CD4-positive, alpha-beta T cell treated with Interleukin-15 for 4 hours (primary cell): ENCODE measurements around the gene CD68.
"Not testable (repeated sequence)": the region's sequence is repeated elsewhere in the genome, so short reads cannot be mapped to it uniquely, and the experiment has no call there.

Experiments used
- DNase-seq: peaks from one replicate; pipeline ENCODE4 v3.0.0-alpha.2; 2020; ENCODE audit warnings: low spot score

The CD68 gene

DNA sequence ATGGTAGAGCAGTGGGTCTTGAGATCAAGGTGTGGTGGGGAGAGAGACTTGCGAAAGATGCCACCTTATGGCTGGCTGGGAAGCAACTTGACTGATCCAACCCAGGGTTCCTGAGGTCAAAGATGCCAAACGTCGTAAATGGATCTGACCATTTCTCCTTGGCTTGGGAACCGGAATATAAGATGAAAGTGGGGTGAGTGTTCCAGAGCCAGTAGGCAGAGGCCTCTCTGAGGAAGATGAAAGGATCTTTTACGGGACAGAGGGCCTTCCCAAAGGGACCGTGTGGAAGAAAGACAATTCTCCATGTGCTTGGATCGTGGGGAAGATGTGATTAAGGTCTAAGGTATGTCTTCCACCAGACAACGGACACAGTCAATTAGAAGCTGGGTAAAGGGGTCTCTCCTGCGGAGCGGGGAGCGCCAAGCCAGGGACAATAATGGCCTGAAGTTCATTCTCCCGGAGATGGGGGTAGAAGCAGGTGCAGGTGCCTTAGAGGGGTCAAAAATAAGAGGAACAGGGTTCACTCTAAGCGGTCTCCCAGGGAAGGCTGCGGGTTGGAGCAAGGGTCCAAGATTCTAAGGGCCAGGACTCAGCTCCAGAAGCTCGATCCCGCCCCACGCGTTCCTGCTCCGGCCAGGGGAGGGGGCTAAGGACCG lies 34.5 kb downstream of the CD68 start:
- DNase-seq, result no peak

DNA sequence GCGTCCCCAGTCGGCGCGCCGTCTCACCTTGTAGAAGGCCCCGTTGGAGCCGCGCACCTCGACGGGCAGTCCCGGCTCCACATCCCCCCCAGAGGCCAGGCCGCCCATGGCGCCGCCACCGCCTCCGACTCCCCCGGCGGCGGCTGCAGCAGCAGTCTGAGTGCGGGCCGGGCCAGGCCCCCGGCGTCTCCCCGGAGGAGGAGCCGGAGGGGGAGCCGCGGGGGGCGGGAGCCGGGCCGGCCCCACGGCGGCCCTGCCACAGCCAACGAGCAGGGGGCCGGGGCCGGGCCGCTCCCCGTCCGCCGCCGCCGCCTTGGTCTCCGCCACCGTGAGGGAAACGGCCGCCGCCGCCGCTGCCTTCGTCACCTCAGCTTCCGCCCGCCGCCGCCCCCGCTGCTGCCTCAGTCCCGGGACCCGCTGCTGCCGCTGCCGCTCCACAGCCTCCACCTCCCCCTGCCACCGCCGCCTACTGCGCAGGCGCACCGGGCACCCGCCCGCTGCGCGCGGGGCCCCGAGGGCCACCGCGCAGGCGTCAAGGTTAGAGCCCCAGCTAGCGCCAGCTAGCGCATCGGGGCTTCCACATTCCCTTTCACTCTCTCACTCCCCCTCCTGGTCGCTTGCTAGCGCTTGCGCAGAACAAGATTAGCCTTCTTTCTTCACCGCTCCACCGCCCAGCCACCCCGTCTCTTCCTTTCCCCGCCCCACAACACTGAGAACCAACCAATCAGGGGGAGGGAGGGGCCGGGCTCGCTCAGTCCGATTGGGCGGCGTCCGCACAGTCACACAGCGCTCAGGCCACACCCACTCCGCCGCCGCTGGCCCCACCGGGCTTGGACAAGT lies 35.2 kb downstream of the CD68 start, which contains the start of gene FXR2:
Gene FXR2, minus strand, starts transcription at position 473 of the 840 bp plus-strand sequence. Its CDS starts 365 bp downstream, at position 108.
- DNase-seq, result peak; percentile 100

DNA sequence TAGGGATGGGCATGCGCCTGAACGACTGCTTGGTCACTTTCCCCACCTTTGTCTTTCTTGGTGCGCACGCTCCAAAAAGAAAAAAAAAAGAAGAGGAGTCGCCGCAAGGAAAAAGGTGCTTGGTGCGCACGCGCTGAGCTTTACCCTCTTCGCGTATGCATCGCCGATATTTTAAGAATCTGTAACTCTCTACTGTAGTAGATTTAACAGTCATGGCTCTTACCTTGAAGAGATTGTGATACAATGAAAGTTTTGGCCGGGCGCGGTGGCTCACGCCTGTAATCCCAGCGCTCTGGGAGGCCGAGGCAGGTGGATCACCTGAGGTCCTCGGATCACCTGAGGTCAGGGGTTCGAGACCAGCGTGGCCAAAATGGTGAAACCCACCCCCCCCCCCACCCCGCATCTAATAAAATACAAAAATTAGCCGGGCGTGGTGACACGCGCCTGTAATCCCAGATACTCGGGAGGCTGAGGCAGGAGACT lies 35.9 kb downstream of the CD68 start:
- DNase-seq, result no peak

DNA sequence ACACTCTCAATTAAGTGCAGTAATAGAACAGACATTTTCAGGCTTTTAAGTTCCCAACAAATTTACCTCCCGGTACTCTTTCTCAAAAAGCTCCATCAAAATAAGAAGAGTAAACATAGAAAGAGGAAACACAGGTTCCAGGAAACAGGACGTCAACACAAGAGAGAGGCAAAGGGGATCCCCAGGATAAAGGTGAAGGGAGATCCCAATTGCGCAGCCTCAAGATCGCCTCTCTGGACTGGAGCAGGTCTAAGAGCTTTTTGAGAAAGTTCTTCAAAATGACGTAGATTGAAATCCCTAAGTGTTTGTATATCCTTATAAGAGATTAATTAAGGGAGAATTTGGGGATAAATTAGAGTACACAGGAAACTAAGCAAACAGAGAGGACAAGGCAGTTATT lies 39.2 kb downstream of the CD68 start:
- DNase-seq, result no peak

DNA sequence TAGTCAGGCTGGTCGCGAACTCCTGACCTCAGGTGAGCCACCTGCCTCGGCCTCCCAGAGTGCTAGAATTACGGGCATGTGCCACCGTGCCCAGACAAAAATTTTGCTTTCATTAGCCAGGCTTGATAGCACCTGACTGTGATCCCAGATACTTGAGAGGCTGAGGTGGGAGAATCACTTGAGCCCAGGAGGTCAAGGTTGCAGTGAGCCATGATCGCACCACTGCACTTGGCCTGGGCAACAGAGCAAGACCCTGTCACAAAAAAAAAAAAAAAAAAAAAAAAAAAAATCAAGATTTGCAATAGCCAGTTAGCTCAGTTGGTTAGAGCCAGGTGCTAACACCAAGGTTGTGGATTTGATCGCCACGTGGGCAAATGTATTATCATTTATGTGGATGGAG lies 41.4 kb downstream of the CD68 start:
- no peak for DNase-seq

DNA sequence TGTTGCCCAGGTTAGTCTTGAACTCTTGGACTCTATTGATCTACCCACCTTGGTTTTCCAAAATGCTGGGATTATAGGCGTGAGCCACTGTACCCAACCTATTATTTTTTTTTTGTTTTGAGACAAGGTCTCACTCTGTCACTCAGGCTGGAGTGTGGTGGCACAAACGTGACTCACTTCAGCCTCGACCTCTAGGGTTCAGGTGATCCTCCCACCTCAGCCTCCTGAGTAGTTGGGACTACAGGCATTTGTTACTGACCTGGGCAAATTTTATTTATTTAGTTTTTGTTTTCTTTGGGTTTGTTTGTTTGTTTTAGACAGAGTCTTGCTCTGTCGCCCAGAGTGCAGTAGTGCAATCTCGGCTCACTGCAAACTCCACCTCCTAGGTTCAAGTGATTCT lies 44.2 kb downstream of the CD68 start:
- no peak for DNase-seq

DNA sequence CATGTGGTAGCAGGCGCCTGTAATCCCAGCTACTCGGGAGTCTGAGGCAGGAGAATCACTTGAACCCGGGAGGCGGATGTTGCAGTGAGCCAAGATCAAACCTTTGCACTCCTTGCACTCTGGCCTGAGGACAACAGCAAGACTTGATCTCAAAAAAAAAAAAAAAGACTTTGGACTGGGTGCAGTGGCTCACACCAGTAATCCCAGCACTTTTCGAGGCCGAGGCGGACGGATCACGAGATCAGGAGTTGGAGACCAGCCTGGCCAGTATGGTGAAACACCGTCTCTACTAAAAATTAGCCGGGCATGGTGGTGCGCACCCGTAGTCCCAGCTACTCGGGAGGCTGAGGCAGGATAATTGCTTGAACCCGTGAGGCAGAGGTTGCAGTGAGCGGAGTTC lies 46.3 kb downstream of the CD68 start:
- not testable (repeated sequence) for DNase-seq

DNA sequence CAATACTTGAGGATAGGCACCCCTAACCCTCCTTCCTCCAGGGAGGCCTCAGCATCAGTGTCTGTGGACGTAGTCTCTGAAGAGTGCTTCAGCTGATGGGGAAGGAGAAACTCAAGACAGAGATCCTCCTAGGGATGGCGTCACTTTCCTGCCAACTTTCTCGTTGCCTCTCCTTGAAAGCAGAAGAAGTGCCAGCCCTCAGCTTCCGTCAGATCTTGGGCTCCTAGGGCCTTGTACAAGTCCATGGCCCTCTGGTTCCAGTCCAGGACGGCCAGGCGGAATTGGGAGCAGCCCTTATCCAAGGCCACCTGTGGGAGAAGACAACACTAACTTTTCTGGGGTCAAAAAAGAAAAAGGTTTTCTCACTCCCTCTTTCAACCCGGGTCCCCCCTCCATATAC lies 46.9 kb downstream of the CD68 start:
- no peak for DNase-seq

DNA sequence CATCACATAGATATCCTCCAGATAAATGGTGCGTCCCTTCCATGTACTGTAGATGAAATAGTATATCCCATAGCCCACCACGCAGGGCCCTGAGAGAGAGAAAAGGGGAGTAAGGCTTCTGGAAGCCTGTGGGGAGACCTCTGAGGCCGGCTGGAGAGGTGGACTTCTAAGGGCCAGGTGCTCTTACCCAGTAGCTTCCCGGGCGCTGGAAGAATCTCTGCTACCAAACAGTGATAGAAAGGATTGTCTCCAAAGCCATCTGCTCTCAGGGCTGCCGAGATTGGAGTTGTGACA lies 47.5 kb downstream of the CD68 start:
- DNase-seq, result no peak

DNA sequence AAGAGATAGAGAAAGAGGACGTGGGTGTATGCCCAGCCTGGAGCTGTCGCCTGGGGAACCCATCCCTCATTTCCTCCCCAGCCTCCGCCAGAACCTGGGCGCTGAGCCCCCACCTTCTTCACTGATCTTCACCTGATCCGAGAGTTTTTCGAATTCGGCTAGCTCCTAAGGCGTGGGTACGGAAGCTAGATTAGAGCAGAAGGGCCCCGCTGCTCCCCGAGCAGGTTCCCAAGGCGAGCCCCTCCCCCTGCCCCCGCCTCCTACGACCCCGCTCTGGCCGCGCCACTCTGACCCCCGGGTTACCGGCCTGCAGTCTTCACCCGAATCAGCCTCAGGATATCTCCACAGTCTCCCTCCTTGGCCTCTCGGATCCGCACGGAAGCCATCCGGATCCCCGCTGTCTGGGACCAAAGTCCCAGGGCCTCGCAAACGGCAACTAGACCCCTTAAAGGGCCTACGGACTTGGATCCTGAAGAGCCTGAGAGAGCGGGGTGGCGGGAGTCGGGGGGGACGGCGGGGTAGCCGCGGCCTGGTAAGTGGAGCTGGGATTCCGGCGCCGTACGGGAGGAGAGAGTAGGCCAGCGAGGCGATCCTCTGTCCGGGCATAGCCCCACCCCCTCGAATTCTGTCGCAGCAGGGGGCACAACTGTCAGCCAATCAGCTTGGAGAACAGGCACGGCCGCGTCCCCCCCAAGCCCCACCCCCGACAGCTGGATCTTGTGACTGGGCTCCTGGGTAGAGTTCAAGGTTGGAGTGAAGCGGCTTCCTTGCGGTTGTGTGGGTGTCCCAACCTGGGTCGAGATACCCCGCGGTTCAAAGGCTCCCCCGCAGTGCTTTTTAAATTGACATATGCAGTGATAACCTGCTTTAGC lies 48.0 kb downstream of the CD68 start, which contains the start of gene SAT2:
Gene SAT2, minus strand, starts transcription at position 572 of the 872 bp plus-strand sequence. Its CDS starts 186 bp downstream, at position 386.
- peak; percentile 85 for DNase-seq

DNA sequence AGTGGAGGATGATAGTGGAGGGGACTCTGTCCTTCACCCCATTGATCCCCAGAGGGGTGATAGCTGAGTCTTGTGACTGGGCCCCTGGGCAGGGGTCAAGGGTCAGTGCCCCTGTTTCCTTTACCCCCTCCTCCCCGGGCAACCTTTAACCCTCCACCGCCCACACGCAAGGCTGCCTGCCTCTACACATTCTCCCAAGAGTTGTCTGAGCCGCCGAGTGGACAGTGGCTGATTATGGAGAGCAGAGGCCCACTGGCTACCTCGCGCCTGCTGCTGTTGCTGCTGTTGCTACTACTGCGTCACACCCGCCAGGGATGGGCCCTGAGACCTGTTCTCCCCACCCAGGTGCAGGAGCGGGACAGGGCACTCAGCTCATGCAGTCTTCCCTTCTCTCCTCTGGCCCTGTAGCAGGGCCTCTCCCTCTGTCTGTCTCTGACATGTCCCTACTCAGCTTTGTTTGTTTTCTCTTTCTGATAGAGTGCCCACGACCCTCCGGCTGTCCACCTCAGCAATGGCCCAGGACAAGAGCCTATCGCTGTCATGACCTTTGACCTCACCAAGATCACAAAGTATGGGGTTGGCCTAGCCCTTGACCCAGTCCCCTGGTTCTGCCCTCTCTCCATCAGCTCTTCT lies 50.6 kb downstream of the CD68 start, which contains the start of gene SHBG:
Gene SHBG, plus strand, starts transcription at position 197 of the 633 bp plus-strand sequence. Its CDS starts 38 bp downstream, at position 235.
- no peak for DNase-seq
